CD4-positive, alpha-beta T cell treated with Interleukin-6 at 100 ng/mL for 8 hours (primary cell): ENCODE measurements around the gene UMAD1.
"Not testable (repeated sequence)": the region's sequence is repeated elsewhere in the genome, so short reads cannot be mapped to it uniquely, and the experiment has no call there.

Source experiments
- DNase-seq: peaks from one replicate; pipeline ENCODE4 v3.0.0-alpha.2; 2020; ENCODE audit warnings: mixed read lengths, low spot score

The UMAD1 gene

GRCh38 chr7:7798510-7798909 is 158.0 kb downstream of the UMAD1 start:
- no peak for DNase-seq

DNA sequence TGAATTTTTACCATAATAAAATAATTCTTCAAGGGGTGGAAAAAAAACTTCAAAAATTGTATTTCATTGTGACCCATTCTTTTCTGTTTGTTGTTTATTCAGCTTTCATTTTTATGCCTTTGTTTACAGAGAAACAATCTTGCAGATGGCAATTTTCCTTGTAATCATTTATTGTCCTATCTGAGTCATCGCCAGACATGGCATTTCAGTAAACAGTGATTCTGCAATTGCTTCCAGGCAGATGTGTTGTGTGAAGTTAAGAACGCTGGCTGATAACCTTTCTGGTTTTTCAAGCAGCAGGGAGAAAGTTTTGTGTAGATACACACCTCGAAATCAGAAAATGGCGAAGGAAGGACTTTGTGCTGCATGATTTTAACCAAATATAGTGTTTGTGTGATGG is 158.6 kb downstream of the UMAD1 start:
- DNase-seq: no peak

DNA sequence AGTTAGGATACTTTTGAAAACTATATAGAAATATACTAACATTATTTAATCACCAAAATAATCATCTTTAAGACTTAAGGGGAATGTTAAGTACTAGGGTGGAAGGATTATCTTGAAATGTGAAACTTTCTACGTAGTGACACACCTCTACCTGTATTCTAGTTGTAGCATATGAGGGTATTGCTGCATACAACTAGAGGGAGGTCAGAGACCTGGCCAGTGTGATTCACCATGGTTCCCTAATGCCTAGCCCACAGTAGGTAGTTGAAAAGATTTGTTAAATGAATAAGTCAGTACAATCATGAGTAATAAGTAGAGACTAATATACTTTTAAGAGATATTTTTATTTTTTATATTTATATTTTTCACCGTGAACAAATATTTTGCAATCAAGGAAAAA is 162.0 kb downstream of the UMAD1 start:
- no peak for DNase-seq

DNA sequence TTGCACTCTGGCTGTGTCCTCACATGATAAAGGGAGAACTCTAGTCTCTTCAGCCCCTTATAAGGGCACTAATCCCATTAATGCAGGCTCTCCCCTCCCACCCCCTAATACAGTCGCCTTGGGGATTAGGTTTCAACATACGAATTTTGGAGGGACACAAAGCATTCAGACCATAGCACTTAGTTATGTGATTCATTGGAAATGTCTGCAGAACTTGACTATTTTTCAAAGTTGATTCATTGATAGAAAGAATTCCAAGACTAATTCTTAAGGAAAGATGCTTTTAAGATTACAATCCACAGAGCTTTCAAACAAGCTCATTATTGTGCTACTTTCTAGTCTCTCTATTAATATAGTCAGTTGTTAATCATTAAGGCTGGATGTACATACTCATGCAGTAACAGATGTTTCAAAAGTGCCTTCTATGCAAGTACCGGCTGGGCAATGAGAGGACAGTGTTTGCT is 163.2 kb downstream of the UMAD1 start:
- no peak for DNase-seq

- not testable (repeated sequence) for DNase-seq
These were observed 164.3 kb downstream of the UMAD1 start for GRCh38 chr7:7804822-7805221.

GRCh38 chr7:7805511-7806153 is 165.1 kb downstream of the UMAD1 start:
- DNase-seq: no peak

GRCh38 chr7:7808156-7808555 is 167.6 kb downstream of the UMAD1 start:
- DNase-seq: no peak

DNA sequence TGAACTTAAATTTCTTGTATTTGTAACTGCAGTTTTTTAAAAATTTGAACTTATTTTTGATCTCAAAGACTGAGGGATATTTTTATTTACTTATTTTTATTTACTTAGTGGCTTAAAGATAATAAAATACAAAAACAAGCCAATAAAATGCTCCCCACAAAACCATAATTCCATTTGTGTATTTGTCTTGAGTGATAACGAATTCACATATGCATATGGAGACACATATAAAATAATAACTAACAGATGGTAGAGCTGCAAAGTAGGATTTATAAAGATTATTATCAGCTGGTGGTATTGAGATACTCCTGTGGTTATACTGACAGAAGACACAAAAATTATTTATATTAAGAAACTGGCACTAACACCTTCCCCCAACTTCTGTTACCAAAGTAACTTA is 168.1 kb downstream of the UMAD1 start:
- DNase-seq: no peak

DNA sequence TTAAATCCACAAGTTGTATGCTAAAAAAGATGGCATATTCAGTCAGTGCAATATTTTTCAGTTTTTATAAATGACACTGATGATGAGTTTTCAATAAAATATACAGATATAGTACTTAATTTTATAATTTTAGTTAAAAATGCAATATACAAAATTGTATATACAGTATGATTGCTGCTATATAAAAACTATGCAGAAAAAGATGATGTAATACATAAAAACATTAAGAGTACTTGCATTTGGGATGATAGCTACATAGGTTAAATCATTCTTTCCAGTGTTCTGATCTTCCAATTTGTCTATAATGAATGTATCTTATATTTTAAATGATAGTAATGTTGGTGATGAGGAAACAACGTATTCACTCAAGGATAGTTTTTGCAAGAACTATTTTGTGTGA is 169.8 kb downstream of the UMAD1 start:
- no peak for DNase-seq

DNA sequence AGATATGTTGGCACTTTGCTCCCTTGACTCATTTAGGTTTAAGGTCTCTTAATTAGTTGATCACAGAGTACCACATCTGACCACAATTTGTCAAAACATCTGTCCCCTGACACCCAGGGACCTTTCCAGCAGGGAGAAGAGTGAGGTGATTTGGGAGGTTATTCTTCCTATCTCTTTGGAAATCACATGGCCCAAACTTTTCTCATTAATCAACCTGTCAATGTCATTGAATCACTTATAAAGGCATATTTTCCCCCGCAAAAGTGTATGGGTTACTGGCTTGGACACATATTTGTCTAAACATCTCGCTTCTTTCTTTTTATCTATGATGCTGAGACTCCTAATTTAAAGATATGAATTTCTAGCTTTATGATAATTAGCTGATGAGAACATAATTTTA is 170.3 kb downstream of the UMAD1 start:
- DNase-seq: no peak

DNA sequence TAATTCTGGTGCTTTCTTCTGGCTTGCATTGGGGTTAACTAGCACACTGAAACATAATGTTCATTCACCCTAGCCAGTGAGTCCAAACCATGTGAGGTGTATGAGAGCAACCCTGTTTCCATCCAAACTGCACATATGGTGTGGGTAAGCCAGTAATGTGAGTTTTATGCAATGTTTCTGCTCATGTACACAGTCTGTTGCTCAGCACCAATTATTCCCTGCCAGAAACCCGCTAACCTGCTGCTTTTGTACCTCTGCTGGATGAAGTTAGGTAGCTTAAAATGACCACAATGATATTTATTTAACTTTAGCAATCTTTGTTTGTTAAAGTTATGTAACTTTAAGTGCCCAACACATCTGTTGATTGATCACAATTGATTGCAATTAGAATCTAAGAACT is 171.6 kb downstream of the UMAD1 start:
- no peak for DNase-seq

DNA sequence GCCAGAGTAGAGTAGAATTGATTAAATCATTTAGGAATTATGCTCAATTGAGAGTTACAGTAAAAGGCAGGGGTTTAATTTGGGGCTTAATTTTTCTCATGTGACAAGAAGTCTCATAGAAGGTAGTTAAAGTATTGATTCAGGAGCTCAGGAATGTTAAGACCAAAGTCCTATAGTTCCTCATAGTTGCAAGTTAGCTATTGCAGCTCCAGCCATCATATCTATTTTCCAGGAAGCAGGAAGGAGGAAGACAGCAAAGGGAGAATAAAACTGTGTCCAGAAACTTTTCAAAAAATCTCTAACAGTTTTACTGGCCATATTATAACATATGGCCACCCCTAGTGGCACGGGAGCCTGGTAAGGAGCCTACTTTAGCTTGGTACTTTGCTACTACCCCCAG is 174.8 kb downstream of the UMAD1 start:
- DNase-seq: no peak

DNA sequence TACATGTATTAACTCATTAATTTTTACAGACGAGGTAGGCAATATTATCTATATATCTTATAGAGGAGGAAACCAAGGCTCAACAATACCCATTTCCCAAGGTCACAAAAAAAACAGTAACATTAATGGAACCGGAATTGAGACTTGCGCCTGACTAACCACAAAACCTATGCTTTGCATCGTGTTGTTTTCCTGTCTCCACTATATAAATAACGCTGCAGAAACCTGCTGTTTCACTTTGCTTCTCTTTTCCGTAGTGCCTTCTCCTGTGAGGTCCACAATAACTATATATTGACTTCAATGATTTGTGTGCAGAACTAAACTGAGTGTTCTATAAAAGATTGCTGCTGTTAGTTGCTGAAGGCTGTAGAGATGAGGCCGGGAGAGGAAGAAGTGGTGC is 175.5 kb downstream of the UMAD1 start:
- DNase-seq: peak; percentile 15

GRCh38 chr7:7816816-7817536 is 176.4 kb downstream of the UMAD1 start:
- no peak for DNase-seq

GRCh38 chr7:7817748-7818147 is 177.2 kb downstream of the UMAD1 start:
- no peak for DNase-seq

- DNase-seq: not testable (repeated sequence)
These were observed 177.6 kb downstream of the UMAD1 start for GRCh38 chr7:7818179-7818578.

GRCh38 chr7:7819442-7820247 is 179.1 kb downstream of the UMAD1 start:
- DNase-seq: no peak

GRCh38 chr7:7820409-7820808 is 179.9 kb downstream of the UMAD1 start:
- no peak for DNase-seq

DNA sequence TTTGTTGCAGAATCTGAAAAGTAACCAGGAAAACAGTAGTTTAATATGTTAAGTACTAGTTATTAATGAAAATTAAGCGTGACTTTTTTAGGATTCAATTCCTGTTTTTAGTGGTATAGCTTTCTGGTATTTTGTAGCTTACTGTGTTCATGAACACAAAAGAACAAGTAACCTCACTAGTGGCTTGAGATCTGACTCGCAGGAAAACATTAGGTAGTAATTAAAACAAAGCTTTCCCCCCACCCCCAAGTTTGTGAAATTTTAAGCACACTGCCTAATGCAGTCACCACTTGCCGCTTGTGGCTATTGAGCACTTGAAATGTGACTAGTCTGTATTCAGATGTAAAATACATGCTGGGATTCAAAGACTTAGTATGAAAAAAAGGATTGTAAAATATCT is 180.4 kb downstream of the UMAD1 start:
- DNase-seq: no peak

- DNase-seq: no peak
These were observed 181.0 kb downstream of the UMAD1 start for GRCh38 chr7:7821517-7821916.

GRCh38 chr7:7825294-7825693 is 184.7 kb downstream of the UMAD1 start:
- not testable (repeated sequence) for DNase-seq

DNA sequence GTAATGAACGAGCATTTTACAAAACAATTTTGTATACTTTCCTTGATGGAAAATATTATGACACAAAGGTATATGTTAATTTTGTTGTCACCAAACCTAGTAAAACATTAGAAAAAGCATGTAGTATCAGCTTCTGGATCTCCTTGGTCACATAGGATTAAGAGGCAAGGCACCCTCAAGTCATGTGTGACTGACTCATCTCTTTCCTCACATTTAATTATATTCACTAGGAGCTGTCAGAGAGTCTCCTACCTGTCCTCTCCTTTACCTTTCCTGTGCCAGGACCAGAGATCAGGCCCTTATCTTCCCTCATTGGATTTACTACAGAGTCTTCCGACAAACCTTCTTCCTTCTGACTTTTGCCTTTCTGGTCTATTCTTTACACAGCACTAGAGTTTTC is 189.1 kb downstream of the UMAD1 start:
- no peak for DNase-seq
